A549 (cell line): ENCODE data around the gene TMEM174.

ENCODE experiments used
- BHLHE40 ChIP-seq: IDR thresholded peaks from 2 replicates; pipeline ENCODE4 v1.6.1; 2012; ENCODE audit warnings: low read depth, low read length, inconsistent platforms
- CHD2 ChIP-seq: fragments of 150-350 bp; IDR thresholded peaks from 2 replicates; pipeline ENCODE4 v1.6.1; 2014; ENCODE audit warnings: low read length; ENCODE audit not compliant: partially characterized antibody
- GATA3 ChIP-seq: IDR thresholded peaks from 2 replicates; pipeline ENCODE4 v1.6.1; 2012; ENCODE audit warnings: borderline replicate concordance
- HOXB5 ChIP-seq: fragments of 250-450 bp; sonication (Bioruptor Pico); IDR thresholded peaks from 2 replicates; pipeline ENCODE4 v1.5.0; 2020; ENCODE audit warnings: mild to moderate bottlenecking, moderate library complexity
- KDM5A ChIP-seq: fragments of 200-600 bp; sonication (generic); IDR thresholded peaks from 2 replicates; pipeline ENCODE4 v1.6.1; 2016; ENCODE audit warnings: antibody characterized with exemption, mild to moderate bottlenecking
- MAFK ChIP-seq: fragments of 450-650 bp; IDR thresholded peaks from 2 replicates; pipeline ENCODE4 v1.6.1; 2014; ENCODE audit not compliant: partially characterized antibody
- POLR2A ChIP-seq: IDR thresholded peaks from 2 replicates; pipeline ENCODE4 v1.6.1; 2012; ENCODE audit warnings: mild to moderate bottlenecking, low read length
- RAD21 ChIP-seq, 2 experiments: fragments of >200 bp in 1 of 2; sonication (Bioruptor Twin) in 1 of 2; formaldehyde crosslinking in 1 of 2; IDR thresholded peaks in 1 of 2; conservative IDR thresholded peaks in 1 of 2; 2 replicates in 1 of 2; 3 replicates in 1 of 2; pipeline ENCODE4 v1.6.1; 2012 to 2018; ENCODE audit warnings: inconsistent platforms in 1 of 2
- RCOR1 ChIP-seq: fragments of 150-350 bp; IDR thresholded peaks from 2 replicates; pipeline ENCODE4 v1.6.1; 2014; ENCODE audit warnings: antibody characterized with exemption, low read length, low read depth
- SMC3 ChIP-seq: fragments of >200 bp; sonication (Bioruptor Twin); formaldehyde crosslinking; IDR thresholded peaks from 3 replicates; pipeline ENCODE4 v1.6.1; 2018; ENCODE audit warnings: inconsistent platforms
- ZC3H11A ChIP-seq: fragments of 450-650 bp; IDR thresholded peaks from 2 replicates; pipeline ENCODE4 v1.6.1; 2014; ENCODE audit warnings: antibody characterized with exemption, mild to moderate bottlenecking
- TF ChIP-seq, protein P1 (sequence below): fragments of >200 bp; sonication (Bioruptor Twin); formaldehyde crosslinking; IDR thresholded peaks from 3 replicates; pipeline ENCODE4 v1.5.1; 2016
- TF ChIP-seq, protein P2 (sequence below): IDR thresholded peaks from 2 replicates; pipeline ENCODE4 v1.6.1; 2012; ENCODE audit warnings: low read depth, borderline replicate concordance
- TF ChIP-seq, protein P3 (sequence below): IDR thresholded peaks from 2 replicates; pipeline ENCODE4 v1.6.1; 2012

DNA sequence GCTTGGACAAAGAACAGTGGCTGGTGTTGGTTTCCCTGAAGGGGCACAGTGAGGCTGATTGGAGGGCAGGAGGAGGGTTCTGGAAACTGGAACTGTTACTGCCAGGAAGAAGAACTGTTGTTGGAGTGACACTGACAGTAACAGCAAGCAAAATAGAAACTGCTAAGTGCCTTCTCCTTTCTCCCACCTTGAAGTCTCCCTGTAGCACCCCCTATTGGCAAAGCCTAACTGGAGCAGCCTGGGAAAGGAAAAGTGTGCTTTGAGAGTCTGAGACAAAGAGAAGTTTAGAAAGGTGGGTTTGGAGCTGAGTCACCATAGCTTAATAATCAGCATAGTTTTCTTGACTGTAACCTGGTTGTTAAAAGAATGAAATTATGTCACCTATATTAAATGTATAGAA is 2.5 kb upstream of the TMEM174 start:
- TF ChIP-seq CHD2 (no peak), ZC3H11A (no peak), BHLHE40 (no peak), POLR2A (no peak), SMC3 (no peak), RAD21 (conservative IDR thresholded peaks at IDR 0.05 in 1 of 2, IDR thresholded peaks at IDR 0.05 in 1 of 2) (peak in 1 of 2 experiments; percentile 26; a peak in 1 of 5 replicates), RCOR1 (no peak), MAFK (no peak), HOXB5 (CRISPR knock-in tag) (no peak), KDM5A (no peak), GATA3 (no peak)
- TF ChIP-seq, protein P1, sequence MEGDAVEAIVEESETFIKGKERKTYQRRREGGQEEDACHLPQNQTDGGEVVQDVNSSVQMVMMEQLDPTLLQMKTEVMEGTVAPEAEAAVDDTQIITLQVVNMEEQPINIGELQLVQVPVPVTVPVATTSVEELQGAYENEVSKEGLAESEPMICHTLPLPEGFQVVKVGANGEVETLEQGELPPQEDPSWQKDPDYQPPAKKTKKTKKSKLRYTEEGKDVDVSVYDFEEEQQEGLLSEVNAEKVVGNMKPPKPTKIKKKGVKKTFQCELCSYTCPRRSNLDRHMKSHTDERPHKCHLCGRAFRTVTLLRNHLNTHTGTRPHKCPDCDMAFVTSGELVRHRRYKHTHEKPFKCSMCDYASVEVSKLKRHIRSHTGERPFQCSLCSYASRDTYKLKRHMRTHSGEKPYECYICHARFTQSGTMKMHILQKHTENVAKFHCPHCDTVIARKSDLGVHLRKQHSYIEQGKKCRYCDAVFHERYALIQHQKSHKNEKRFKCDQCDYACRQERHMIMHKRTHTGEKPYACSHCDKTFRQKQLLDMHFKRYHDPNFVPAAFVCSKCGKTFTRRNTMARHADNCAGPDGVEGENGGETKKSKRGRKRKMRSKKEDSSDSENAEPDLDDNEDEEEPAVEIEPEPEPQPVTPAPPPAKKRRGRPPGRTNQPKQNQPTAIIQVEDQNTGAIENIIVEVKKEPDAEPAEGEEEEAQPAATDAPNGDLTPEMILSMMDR = no peak; the same call in 2 of the 3 replicates
- TF ChIP-seq, protein P2, sequence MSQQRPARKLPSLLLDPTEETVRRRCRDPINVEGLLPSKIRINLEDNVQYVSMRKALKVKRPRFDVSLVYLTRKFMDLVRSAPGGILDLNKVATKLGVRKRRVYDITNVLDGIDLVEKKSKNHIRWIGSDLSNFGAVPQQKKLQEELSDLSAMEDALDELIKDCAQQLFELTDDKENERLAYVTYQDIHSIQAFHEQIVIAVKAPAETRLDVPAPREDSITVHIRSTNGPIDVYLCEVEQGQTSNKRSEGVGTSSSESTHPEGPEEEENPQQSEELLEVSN = no peak
- TF ChIP-seq, protein P3, sequence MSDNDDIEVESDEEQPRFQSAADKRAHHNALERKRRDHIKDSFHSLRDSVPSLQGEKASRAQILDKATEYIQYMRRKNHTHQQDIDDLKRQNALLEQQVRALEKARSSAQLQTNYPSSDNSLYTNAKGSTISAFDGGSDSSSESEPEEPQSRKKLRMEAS = no peak
